Jurkat, Clone E6-1 (cell line): ENCODE measurements around the gene EHD2.
"Not testable (repeated sequence)": the region's sequence is repeated elsewhere in the genome, so short reads cannot be mapped to it uniquely, and the experiment has no call there.

ENCODE experiments used
- DNase-seq: peaks from one replicate; pipeline ENCODE4 v3.0.0-alpha.2; 2011; ENCODE audit warnings: low read depth, low spot score
- H3K4me3 ChIP-seq: 2 replicates; pipeline ENCODE4 v1.5.1; 2011; ENCODE audit warnings: mild to moderate bottlenecking, low read length, control low read depth, moderate library complexity

The EHD2 gene

DNA sequence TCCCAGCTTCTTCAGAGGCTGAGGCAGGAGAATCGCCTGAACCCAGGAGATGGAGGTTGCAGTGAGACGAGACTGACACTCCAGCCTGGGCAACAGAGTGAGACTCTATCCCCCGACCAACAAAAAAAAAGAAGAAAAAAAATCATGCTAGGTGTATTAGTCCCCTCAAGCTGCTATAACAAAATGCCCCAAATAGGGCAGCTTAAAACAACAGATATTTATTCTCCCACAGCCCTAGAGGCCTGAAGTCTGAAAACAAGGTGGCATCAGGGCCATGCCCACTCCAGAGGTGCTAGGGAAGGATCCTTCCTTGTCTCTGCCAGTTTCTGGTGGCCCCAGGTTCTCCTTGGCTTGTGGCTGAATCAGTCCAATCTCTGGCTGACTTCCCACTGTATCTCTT, 8.6 kb upstream of the EHD2 start:
- no peak for DNase-seq
- H3K4me3 ChIP-seq: no peak overlapping the region

DNA sequence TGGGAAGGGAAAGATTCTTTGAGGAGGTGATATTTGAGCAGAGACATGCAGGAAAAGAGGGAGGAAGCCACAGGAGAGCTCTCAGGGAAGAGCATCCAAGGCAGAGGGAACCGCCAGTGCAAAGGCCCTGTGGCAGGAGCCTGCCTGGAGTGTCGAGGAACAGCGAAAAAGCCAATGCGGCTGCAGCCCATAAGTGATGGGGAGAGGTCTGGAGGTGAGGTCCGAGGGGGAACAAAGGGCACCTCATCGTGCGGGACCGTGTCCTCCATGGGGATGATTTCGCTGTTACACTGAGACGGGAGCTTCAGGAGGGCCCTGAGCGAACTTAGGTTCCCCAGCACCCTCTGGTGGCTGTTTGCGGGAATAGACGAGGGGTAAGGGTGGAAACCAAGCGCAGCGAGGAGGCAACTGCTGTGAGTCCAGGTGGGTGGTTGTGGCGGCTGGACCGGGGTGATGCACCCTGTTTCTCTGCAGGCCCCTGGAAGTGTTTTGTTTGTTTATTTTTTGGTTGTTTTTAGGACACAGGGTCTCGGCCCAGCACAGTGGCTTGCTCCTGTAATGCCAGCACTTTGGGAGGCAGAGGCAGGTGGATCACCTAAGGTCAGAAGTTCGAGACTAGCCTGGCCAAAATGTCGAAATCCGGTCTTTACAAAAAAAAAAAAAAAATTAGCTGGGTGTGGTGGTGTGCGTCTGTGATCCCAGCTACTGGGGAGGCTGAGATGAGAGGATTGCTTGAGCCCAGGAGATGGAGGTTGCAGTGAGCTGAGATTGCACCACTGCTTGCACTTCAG, 5.9 kb upstream of the EHD2 start:
- DNase-seq: peak; percentile 77
- no peak overlapping the region for H3K4me3 ChIP-seq

DNA sequence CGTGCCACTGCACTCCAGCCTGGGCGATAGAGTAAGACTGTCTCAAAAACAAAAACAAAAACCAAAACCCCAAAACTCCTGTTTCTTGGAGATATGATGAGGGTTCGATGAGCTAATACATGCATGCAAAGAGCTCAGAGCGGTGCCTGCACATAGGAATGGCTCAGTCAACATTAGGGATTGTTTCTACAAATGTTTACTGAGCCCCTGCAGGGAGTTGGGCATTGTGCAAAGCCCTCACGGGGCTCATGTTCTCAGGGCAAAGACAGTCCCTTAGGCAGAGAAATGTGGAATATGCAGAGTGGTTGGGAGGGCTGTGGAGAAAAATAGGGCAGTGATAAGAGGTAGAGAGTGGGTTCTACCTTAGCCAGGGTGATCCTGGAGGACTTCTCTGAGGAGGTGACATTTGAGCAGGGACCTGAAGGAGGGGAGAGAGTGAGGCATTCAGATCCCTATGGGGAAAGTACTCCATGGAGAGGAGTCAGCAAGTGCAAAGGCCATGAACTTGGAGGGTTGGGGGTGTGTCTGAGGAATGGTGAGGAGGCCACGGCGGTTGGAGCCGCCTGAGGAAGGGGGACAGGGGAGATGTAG, 1.5 kb upstream of the EHD2 start:
- DNase-seq: no peak
- H3K4me3 ChIP-seq: no peak overlapping the region

DNA sequence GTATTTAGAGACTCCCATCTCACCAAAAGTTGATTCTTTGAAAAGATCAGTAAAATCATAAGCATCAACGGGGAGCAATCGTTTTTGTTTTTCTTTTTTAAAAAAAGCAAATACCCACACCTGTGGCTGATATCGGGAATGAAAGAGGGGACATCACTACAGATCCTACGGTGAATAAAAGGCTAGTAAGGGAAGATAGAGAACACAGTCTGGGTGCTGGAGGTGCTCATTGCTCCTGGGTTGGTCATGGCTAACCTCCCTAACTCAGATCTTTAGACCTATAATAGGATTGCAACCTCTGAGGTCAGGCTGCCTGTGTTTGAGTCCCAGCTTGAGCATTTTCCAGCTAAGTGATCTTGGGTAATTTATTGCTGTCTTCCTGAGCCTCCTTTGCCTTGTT, 1.1 kb downstream of the EHD2 start:
- no peak overlapping the region for H3K4me3 ChIP-seq
- DNase-seq: no peak

DNA sequence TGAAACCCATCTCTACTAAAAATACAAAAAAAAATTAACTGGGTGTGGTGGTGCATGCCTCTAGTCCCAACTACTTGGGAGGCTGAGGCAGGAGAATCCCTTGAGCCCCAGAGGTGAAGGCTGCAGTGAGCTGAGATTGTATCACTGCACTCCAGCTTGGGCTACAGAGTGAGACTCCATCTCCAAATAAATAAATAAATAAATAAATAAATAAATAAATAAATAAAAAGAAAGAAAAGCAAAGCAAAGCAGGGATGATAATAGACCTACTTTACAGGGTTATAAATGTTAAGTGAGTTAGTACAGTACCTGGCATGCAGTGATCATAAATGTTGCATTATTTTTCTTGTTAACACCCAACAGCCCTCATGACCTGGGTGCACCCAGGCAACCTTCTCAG, 1.6 kb downstream of the EHD2 start:
- H3K4me3 ChIP-seq, DNase-seq: not testable (repeated sequence)

DNA sequence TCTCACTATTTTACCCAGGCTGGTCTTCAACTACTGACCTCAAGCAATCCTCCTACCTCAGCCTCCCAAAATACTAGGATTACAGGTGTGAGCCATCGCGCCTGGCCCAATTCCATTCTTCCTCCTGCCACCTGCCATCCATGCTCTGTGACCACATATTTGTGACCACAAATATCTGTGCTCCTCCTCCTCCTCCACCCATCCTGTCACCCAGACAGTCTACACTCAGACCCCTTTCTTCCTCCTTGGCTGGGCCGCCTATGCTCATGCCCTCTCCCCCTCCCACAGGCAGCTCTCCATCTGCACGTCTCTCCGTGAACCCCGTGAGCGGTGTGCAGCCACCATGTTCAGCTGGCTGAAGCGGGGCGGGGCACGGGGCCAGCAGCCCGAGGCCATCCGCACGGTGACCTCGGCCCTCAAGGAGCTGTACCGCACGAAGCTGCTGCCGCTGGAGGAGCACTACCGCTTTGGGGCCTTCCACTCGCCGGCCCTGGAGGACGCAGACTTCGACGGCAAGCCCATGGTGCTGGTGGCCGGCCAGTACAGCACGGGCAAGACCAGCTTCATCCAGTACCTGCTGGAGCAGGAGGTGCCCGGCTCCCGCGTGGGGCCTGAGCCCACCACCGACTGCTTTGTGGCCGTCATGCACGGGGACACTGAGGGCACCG, 3.2 kb downstream of the EHD2 start:
- no peak overlapping the region for H3K4me3 ChIP-seq
- no peak for DNase-seq

DNA sequence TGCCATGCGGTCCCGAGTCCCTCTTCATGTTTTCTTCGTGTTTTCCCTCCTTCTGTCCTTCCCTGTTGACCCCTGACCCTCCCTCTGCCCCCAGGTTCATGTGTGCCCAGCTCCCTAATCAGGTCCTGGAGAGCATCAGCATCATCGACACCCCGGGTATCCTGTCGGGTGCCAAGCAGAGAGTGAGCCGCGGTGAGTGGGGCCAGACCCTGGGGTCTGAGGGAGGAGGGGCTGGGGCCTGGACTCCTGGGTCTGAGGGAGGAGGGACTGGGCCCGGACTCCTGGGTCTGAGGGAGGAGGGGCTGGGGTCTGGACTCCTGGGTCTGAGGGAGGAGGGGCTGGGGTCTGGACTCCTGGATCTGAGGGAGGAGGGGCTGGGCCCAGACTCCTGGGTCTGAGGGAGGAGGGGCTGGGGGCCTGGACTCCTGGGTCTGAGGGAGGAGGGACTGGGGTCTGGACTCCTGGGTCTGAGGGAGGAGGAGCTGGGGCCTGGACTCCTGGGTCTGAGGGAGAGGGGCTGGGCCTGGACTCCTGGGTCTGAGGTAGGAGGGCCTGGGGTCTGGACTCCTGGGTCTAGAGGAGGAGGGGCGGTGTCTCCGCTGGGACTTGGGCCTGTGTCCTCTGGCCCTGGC, 5.3 kb downstream of the EHD2 start:
- not testable (repeated sequence) for H3K4me3 ChIP-seq

DNA sequence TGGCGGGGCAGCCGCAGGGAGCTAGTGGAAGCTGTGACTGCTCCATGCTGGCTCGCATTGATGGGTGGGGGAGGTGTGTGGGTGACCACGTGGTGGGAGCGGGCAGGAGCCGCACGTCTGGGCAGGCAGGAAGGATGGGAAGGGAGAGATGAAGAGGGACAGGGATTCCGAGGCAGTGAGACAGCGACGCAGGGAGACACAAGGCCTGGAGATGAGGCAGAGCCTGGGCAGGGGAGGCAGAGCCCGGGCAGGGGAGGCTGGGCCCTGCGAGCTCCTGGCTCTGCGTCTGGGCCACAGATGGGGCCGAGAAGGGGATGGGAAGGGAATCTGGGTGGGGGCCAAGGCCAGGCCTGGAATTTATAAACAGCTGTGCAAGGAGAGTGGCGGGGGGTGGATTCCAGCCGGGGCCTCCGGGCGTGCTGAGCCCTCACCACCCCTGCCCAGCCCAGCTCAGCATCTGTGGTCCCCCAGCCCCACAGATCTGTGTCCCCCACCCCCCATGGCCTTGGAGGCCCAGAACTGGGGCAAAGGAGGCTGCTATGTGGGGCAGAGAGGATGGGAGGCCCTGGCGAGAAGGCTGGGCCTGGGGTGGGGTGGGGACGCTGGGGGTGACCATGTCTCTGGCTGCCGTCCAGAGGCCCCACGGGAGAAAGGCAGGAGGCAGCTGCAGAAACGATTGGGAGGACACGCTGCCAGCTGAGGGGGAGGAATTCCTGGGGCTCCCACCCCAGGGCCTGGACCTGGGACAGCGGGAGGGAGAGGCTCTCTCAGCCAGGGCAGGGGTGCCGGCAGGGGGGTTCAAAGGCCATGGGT, 6.0 kb downstream of the EHD2 start:
- DNase-seq: no peak
- H3K4me3 ChIP-seq: no peak overlapping the region

More for the DNA sequence above, 5.3 kb downstream of the EHD2 start:
- DNase-seq: not testable (repeated sequence)

DNA sequence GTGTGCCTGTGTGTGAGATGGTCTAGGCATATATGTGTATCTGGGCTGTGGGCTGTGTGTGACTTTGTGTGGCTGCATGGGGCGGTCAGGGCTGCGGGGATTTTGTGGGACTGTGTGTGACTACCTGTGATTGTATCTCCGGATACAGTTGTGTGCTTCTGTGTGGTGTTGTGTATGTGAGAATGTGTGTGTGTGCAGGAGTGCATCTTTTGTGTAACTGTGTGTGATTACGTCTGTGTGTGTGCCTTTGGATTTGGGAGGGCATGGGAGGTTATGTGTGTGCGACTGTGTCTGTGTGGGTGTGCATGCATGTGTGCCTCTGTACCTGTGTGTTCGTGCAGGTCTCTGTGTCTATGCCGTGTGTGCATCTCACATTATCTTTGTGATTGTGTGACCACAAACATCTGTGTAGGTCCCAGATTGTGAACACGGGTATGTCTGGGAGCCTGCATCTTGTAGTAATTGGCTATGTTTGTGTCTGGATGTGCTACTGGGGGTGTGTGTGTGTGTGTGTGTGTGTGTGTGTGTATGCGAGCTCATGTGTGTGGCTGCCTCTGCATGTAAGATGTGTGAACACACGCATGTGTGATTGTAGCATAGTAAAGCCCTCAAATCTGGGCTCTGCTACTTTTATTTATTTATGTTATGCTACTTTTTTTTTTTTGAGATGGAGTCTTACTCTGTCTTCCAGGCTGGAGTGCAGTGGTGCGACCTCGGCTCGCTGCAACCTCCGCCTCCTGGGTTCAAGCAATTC, 7.6 kb downstream of the EHD2 start:
- no peak overlapping the region for H3K4me3 ChIP-seq
- no peak for DNase-seq

DNA sequence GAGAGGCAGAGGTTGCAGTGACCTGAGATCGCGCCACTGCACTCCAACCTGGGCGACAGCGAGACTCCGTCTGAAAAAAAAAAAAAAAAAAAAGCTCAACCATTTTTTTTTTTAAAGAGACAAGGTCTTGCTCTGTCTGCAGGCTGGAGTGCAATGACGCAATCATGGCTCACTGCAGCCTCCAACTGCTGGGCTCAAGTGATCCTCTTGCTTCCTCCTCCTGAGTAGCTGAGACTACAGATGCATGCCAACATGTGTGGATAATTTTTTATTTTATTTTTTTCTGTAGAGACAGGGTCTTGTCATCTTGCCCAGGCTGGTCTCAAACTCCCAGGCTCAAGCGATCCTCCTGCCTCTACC, 10.3 kb downstream of the EHD2 start:
- H3K4me3 ChIP-seq: peak overlapping the region; percentile 28
- peak; percentile 60 for DNase-seq

DNA sequence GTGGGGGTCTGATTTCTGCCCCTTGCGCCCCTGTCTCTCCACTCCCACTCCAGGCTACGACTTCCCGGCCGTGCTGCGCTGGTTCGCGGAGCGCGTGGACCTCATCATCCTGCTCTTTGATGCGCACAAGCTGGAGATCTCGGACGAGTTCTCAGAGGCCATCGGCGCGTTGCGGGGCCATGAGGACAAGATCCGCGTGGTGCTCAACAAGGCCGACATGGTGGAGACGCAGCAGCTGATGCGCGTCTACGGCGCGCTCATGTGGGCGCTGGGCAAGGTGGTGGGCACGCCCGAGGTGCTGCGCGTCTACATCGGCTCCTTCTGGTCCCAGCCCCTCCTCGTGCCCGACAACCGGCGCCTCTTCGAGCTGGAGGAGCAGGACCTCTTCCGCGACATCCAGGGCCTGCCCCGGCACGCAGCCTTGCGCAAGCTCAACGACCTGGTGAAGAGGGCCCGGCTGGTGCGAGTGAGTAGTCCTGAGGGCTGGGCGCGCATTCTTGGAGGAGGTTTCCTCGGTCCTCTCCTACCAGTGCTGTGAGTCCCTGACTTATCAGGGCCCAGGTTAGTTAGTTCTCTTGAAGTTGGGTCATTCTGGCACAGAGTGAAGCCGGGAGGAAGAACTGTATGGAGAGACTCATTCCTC, 12.7 kb downstream of the EHD2 start:
- H3K4me3 ChIP-seq: no peak overlapping the region

DNA sequence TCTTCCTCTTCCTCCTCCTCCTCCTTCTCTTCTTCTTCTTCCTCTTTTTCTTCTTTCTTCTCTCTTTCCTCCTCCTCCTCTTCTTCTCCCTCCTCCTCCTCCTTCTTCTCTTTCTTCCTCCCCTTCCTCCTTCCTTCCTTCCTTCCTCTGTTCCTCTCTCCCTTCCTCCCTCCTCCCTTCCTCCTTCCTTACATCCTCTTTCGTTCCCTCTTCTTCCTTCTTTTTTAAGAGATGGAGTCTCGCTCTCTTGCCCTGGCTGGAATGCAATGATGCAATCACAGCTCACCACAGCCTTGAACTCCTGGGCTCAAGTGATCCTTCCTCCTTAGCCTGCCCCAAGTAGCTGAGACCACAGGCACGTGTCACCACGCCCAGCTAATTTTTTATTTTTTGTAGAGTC, 13.2 kb downstream of the EHD2 start:
- no peak for DNase-seq
- H3K4me3 ChIP-seq: no peak overlapping the region

More for the DNA sequence above, 12.7 kb downstream of the EHD2 start:
- no peak for DNase-seq

DNA sequence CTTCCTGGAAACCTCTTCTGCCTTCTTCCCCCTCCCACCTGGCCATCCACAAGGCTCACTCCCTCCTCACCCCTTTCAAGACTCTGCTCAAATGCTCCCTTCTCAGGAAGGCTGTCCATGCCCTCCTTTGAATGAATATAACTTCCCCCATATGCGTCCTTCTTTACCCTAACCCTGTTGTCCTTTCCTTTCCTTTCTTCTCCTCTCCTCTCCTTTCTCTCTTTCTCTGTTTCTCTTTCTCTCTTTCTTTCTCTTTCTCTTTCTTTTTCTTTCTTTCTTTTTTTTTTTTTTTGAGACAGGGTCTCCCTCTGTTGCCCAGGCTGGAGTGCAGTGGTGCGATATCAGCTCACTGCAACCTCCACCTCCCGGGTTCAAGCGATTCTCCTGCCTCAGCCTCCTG, 15.1 kb downstream of the EHD2 start:
- not testable (repeated sequence) for DNase-seq, H3K4me3 ChIP-seq

DNA sequence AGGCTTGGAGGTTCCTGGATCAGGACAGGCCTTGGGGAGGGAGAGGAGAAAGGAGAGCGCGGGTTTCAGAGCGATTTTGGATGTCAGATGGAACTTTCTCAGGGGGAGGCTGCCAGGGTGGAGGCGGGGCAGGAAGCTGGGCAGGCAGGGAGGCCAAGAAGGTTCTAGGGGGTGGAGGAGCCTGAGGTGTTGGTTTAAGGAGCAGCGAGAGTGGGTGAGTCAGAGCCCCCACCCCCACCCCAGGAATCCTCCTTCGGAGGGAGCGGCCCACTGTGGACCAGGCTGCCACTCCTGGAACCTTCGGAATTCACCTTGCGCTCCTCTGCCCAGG, 16.2 kb downstream of the EHD2 start:
- no peak for DNase-seq
- peak overlapping the region; percentile 55 for H3K4me3 ChIP-seq

DNA sequence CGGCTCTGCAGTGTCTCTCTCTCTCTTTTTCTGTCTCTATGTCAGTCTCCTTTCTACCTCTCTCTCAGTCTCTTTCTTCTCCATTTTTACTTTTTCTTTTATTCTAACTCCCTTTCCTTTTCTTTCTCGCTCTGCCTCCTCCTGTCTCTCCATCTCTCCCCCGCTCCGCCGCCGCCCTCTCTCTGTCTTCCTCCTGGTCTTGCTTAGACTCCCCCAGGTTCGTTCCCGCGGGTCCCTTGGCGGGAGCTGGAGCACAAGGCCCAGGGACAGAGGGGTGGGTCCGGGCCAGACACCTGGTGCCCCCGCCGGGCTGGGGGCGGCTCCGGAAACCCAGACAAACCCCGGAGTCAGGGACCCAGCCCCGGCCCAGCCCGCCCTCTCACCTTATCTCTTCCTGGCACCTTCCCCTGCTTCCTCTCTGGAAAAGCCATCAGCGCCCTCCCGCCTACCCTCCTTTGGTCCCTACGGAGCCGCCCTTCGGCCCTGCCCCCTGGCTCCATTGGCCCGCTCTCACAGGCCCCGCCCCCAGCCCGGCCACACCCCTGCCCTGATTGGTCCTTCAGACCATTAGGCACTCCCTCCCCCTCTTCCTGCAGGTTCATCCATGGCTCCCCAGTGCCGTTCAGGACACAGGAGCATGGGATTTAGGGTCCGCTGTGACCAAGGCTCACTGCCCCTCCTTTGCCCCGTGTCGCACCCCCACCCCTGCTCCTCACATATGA, 16.7 kb downstream of the EHD2 start:
- peak overlapping the region; percentile 55 for H3K4me3 ChIP-seq
- DNase-seq: peak; percentile 83

DNA sequence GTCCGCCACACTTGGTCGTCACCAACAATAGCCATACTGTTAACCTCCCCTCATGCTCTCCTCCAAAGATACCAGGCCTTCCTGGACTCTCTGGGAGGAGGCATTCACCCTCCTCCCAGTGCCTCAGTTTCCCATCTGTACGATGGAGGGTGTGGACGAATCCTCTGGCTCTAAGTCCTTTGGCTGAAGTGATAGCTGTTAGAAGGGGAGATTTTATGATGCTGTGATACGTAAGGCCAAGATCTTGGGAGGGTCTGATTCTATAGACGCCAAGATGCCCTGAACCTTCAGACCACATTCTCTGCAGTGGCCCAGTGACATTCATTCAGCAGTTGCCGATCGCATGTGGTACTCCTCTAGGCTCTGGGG, 17.3 kb downstream of the EHD2 start:
- H3K4me3 ChIP-seq: peak overlapping the region; percentile 55
- no peak for DNase-seq

DNA sequence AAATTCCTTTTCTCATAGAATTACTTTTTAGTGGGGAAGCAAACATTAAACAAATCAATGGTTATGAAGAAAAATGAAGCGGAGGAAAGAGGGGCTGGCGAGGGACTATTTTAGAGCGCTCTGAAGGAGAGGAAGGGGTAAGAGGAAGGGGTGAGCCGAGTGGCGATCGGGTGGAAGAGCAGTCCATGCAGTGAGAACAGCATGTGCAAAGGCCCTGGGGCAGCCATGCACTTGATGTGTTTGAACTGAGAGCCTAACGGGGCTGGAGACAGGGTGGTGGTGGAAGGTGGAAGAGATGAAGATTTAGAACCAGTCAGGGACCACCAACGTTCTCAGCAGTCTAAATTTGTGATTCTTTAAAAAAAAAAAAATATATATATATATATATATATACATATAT, 17.7 kb downstream of the EHD2 start:
- DNase-seq: no peak
- no peak overlapping the region for H3K4me3 ChIP-seq

DNA sequence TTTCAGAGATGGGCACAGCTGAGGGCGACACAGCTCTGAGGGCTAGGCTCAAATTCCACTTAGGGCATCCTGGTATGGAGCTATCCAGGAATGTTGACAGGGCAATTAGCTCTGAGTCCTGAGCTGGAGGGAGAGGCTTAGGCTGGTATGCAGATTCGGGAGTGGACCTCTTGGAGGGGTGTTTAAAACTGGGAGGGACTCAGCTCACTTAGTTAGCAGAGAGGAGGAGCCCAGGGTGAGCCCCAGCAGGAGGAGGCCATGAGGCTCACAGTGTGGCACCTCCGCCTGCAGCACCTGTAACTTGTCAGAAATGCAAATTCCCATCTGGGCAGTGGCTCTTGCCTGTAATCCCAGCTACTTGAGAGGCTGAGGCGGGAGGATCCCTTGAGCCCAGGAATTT, 21.9 kb downstream of the EHD2 start:
- DNase-seq: no peak
- no peak overlapping the region for H3K4me3 ChIP-seq
